GM23248 (cell line): ENCODE measurements around the gene BAIAP2. TPM values are rescaled to one million over a fixed set of nuclear protein-coding genes. Genes with fewer than 3 reads are reported as not detected.

Experiments used
- DNase-seq: peaks from one replicate; pipeline ENCODE4 v3.0.0-alpha.2; 2015
- H2AFZ ChIP-seq: fragments of 200-600 bp; sonication (generic); 2 replicates; pipeline ENCODE4 v1.6.1; 2016; ENCODE audit warnings: antibody characterized with exemption
- H3F3A ChIP-seq: fragments of 200-600 bp; sonication (generic); 2 replicates; pipeline ENCODE4 v1.6.1; 2016; ENCODE audit warnings: mild to moderate bottlenecking, antibody characterized with exemption, mixed run types; ENCODE audit not compliant: insufficient read depth
- H3K27ac ChIP-seq: fragments of 200-600 bp; sonication (generic); 2 replicates; pipeline ENCODE4 v1.5.1; 2016; ENCODE audit warnings: mild to moderate bottlenecking
- H3K27me3 ChIP-seq: fragments of 200-600 bp; sonication (generic); replicated peaks from 2 replicates; pipeline ENCODE4 v1.6.1; 2016; ENCODE audit warnings: mild to moderate bottlenecking; ENCODE audit not compliant: insufficient read depth
- H3K36me3 ChIP-seq: fragments of 200-600 bp; sonication (generic); 2 replicates; pipeline ENCODE4 v1.6.1; 2016; ENCODE audit warnings: low read depth, mild to moderate bottlenecking
- H3K4me1 ChIP-seq: fragments of 200-600 bp; sonication (generic); 2 replicates; pipeline ENCODE4 v1.6.1; 2016; ENCODE audit warnings: mild to moderate bottlenecking; ENCODE audit not compliant: insufficient read depth
- H3K4me2 ChIP-seq: fragments of 200-600 bp; sonication (generic); one replicate; pipeline ENCODE4 v1.6.1; 2016; ENCODE audit warnings: mild to moderate bottlenecking; ENCODE audit not compliant: unreplicated experiment
- H3K4me3 ChIP-seq: fragments of 200-600 bp; sonication (generic); 2 replicates; pipeline ENCODE4 v1.5.1; 2016; ENCODE audit warnings: mild to moderate bottlenecking
- H3K79me2 ChIP-seq: fragments of 200-600 bp; sonication (generic); 2 replicates; pipeline ENCODE4 v1.6.1; 2016; ENCODE audit warnings: mild to moderate bottlenecking; ENCODE audit not compliant: insufficient read depth
- H3K9ac ChIP-seq: fragments of 200-600 bp; sonication (generic); 2 replicates; pipeline ENCODE4 v1.6.1; 2016; ENCODE audit warnings: mild to moderate bottlenecking
- H3K9me2 ChIP-seq: fragments of 200-600 bp; sonication (generic); 2 replicates; pipeline ENCODE4 v1.6.1; 2016; ENCODE audit warnings: mixed run types, mild to moderate bottlenecking, moderate library complexity; ENCODE audit not compliant: insufficient read depth
- H3K9me3 ChIP-seq: fragments of 200-600 bp; sonication (generic); one replicate; pipeline ENCODE4 v1.6.1; 2017; ENCODE audit warnings: low read depth
- H4K20me1 ChIP-seq: fragments of 200-600 bp; sonication (generic); 2 replicates; pipeline ENCODE4 v1.6.0; 2016; ENCODE audit not compliant: insufficient read depth
- EZH2 ChIP-seq: fragments of 200-600 bp; sonication (generic); IDR thresholded peaks from 2 replicates; pipeline ENCODE4 v1.6.1; 2018; ENCODE audit warnings: antibody characterized with exemption, mild to moderate bottlenecking; ENCODE audit not compliant: insufficient read depth, poor library complexity, severe bottlenecking
- EZH2phosphoT487 ChIP-seq: fragments of 200-600 bp; sonication (generic); IDR thresholded peaks from 2 replicates; pipeline ENCODE4 v1.6.1; 2018; ENCODE audit warnings: antibody characterized with exemption, moderate library complexity, mild to moderate bottlenecking, low read depth; ENCODE audit not compliant: insufficient read depth
- WGBS, 2 experiments: methylation state at CpG; one replicate each; pipeline ENCODE4 v1.1.6; 2015 to 2017; ENCODE audit warnings: low lambda C conversion rate in 2 of 2, low coverage in 1 of 2; ENCODE audit errors: missing lambda C conversion rate in 2 of 2; 5-methylcytosine and 5-hydroxymethylcytosine counted together
- in situ Hi-C: fragments of 300-500 bp; cut with MboI; formaldehyde crosslinking; loops from 2 replicates; pipeline ENCODE4 v1.15.0; 2020
- polyA plus RNA-seq: library from polyadenylated mRNA; unstranded; fragments of >200 nt; fragmentation: Nextera tagmentation; extraction: Ambion mirVana; gene quantifications from 2 replicates; pipeline ENCODE4 v1.2.1, GENCODE V29; 2016
- total RNA-seq: library from RNA; depleted of rRNA; stranded (reverse); fragments of >200 nt; shearing (Covaris generic); gene quantifications from 2 replicates; pipeline ENCODE4 v1.2.3, GENCODE V29; 2014

The BAIAP2 gene
- total and polyA plus RNA-seq, 2 experiments from 2014 or later: 28.2 to 31.7 TPM

DNA sequence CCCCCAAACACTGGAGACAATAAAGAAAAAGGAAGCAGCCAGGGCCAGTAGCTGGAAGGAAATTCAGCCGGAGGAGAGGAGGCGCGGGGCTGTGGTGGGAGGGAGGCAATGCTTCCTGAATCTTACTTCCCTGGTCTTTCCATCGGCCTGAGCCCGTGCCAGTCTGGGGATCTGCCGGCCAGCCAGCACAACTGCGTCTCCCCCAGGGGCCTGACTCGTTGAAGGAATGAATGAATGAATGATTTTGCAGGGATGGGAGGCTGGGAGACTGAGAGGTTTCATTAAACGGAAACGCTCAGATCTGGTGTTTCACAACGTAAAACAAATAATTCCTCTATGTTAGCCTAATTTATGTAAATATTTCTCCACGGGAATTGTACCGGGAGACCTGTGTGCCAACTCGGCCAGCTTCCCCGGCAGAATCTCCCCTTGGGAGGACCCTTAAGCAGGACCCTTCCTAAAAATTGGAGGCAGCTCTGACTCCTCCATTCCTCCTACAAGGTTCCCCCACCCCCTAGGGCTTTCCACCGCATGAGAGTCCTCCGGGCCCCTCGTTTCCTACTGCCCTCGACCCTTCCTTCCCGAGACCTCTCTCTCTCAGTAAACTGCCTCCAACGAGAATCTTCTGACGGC lies 1.3 kb upstream of the BAIAP2 start:
- TF ChIP-seq EZH2 (no peak), EZH2phosphoT487 (no peak)
- 41 to 43% methylated on average over 21 to 22 of the region's 22 CpGs for WGBS, 2 experiments
- Histone ChIP-seq H3K27ac (no peak overlapping the region), H3K9me2 (no peaks in the 10 kb centered on the region), H3K4me3 (peak overlapping the region; percentile 91), H3K9ac (peak overlapping the region; percentile 77), H3K4me1 (no peaks in the 10 kb centered on the region; the same call in 1 of the 2 replicates), H2AFZ (peak overlapping the region; percentile 70; the same call in 1 of the 2 replicates), H3K27me3 (no peaks in the 10 kb centered on the region), H3K9me3 (no peaks in the 10 kb centered on the region), H3K4me2 (peak overlapping the region; percentile 94), H3K79me2 (peaks cover 31% of the 10 kb centered on the region), H4K20me1 (no peaks in the 10 kb centered on the region), H3F3A (no peaks in the 10 kb centered on the region), H3K36me3 (no peaks in the 10 kb centered on the region)
- in situ Hi-C loops: no loop called here
- DNase-seq: no peak

DNA sequence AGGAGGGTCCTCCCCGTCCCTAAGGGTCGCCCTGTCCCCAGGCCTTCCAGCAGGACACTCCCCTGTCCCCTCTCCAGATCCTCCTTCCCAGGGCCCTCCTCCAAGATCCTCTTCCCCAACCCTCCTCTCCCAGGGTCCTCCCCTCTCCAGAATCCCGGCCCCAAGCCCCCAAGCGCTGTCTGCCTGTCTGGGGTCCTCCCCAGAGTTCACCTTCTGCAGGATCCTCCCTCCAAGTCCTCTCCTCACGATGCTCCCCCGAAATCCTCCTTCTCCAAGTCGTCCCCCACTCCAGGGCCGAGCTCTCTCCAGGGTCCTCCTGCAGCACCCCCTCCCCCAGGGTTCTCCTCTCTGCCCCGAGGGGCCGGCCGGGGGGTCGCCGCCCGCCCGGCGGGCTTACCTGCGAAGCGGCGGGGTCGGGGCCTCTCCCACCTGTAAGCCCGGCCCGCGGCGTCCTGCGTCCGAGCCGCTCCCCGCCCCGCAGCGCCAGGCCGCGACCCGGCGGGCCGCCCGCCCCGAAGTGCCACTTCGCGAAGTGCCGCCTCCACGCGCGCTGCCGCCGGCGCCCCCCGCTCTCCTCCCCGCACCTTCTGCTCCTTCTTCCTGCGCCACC lies 678 bp upstream of the BAIAP2 start:
- H3K9me3 ChIP-seq: no peaks in the 10 kb centered on the region
- no peaks in the 10 kb centered on the region for H3K27me3 ChIP-seq
- DNase-seq: no peak
- TF ChIP-seq EZH2: no peak
- TF ChIP-seq EZH2phosphoT487: no peak
- no peaks in the 10 kb centered on the region for H4K20me1 ChIP-seq
- peak overlapping the region; percentile 77 for H3K9ac ChIP-seq
- no peaks in the 10 kb centered on the region for H3K36me3 ChIP-seq
- H3K4me2 ChIP-seq: peak overlapping the region; percentile 94
- no peaks in the 10 kb centered on the region for H3K9me2 ChIP-seq
- H2AFZ ChIP-seq: peak overlapping the region; percentile 70; the same call in 1 of the 2 replicates
- H3K27ac ChIP-seq: no peak overlapping the region
- H3K79me2 ChIP-seq: peaks cover 37% of the 10 kb centered on the region
- H3K4me3 ChIP-seq: peak overlapping the region; percentile 91
- in situ Hi-C loops: no loop called here
- 2 to 12% methylated on average over 8 to 49 of the region's 49 CpGs for WGBS, 2 experiments
- H3F3A ChIP-seq: no peaks in the 10 kb centered on the region
- H3K4me1 ChIP-seq: no peaks in the 10 kb centered on the region; the same call in 1 of the 2 replicates

DNA sequence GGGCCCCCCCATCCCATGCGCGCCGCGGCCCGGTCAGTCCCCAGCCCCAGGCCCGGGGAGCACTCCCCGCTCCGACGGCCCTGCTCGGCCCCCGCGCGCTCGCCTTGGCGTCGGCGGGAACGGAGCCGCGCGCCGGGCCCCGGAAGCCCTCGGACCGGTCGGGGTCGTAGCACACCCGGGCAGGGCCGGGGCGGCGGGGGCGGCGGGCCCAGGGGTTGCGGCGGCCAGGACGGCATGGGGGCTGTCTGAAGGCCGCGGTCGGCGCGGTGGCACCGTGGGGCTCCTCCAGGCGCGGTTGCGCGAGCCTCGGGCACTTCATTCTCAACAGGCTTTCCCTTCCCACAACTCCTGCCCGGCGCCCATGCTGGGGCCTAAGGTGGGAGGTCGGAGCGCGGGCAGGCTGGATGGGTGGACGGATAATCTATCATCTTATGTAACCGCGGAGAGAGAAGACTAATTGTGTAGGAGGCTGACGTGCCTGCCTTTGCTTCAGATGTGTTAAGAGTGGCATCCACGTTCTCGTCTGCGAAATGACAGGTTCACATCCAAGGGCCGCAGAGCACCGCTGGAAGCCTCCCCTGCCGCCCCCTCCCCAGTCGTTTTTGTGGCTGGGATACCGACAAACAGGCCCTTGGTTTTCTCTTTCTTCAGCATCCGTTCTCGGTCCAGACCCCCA lies 708 bp downstream of the BAIAP2 start:
- Histone ChIP-seq H3K9me3 (no peaks in the 10 kb centered on the region), H3F3A (peaks cover 4% of the 10 kb centered on the region; the same call in 1 of the 2 replicates), H4K20me1 (no peaks in the 10 kb centered on the region), H3K4me2 (peak overlapping the region; percentile 87), H3K79me2 (peaks cover 45% of the 10 kb centered on the region), H3K4me1 (peaks cover 12% of the 10 kb centered on the region), H2AFZ (no peak overlapping the region), H3K27ac (peak overlapping the region; percentile 10; the same call in 1 of the 2 replicates), H3K9ac (peak overlapping the region; percentile 73), H3K36me3 (no peaks in the 10 kb centered on the region), H3K9me2 (no peaks in the 10 kb centered on the region), H3K4me3 (peak overlapping the region; percentile 76), H3K27me3 (no peaks in the 10 kb centered on the region)
- WGBS, 2 experiments: 6 to 7% methylated on average over 51 to 62 of the region's 66 CpGs
- in situ Hi-C loops: no loop called here
- TF ChIP-seq EZH2 (no peak), EZH2phosphoT487 (no peak)
- DNase-seq: peak; percentile 63

DNA sequence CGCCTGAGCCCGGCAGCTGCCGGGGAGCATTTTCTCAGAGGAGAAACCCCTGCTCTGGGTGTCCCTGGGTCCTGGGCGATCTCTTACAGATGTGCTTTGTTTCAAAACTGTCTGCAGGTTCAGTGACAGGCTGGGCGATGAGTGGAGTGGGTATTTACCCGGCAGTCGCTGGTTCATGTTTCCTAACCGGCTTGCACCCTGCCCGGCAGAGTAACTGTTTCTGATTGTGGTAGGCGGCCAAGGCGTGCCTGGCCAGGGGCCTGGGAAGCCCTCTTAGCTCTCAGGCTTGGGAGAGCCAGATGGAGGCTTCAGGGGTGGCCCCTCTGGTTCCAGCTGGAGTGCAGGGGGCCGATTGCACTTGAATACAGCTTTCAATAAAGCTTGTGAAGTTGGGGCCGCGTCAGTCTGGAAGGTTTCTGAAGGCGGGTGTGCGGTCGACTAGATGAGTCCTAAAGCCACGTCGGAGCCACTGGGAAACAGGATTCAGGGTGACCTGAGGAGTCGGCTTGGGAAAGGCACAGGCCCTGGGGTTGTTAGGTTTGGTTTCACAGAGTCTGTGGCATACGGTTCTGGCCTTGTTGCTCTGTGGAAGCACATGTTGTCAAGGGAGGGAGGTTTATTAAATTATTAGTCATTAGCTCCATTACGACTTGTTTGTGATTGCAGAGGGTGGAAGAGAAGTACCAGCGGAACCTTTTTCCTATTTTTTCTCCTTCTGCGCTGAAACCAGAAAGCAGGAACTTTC lies 1.4 kb downstream of the BAIAP2 start:
- Histone ChIP-seq H3K9me2 (no peaks in the 10 kb centered on the region), H3F3A (peaks cover 11% of the 10 kb centered on the region), H3K27ac (peak overlapping the region; percentile 10; the same call in 1 of the 2 replicates), H3K4me1 (peaks cover 19% of the 10 kb centered on the region), H3K36me3 (no peaks in the 10 kb centered on the region), H4K20me1 (no peaks in the 10 kb centered on the region), H2AFZ (no peak overlapping the region), H3K4me2 (peak overlapping the region; percentile 87), H3K79me2 (peaks cover 49% of the 10 kb centered on the region), H3K4me3 (peak overlapping the region; percentile 76), H3K27me3 (no peaks in the 10 kb centered on the region), H3K9ac (peak overlapping the region; percentile 73), H3K9me3 (no peaks in the 10 kb centered on the region)
- in situ Hi-C loops: no loop called here
- 57 to 62% methylated on average over 24 of the region's 24 CpGs for WGBS, 2 experiments
- no peak for TF ChIP-seq EZH2phosphoT487
- TF ChIP-seq EZH2: no peak
- DNase-seq: peak; percentile 49
